NCI-H1105 treated with DMSO at 0.1 percent for 48 hours (cell line): Measurements from ENCODE around the gene CAMKMT.
"Not testable (repeated sequence)": the region's sequence is repeated elsewhere in the genome, so short reads cannot be mapped to it uniquely, and the experiment has no call there.

Experiments used
- DNase-seq: peaks from one replicate; lab custom pipeline; 2025; lab: John Stamatoyannopoulos, UW

The CAMKMT gene

DNA sequence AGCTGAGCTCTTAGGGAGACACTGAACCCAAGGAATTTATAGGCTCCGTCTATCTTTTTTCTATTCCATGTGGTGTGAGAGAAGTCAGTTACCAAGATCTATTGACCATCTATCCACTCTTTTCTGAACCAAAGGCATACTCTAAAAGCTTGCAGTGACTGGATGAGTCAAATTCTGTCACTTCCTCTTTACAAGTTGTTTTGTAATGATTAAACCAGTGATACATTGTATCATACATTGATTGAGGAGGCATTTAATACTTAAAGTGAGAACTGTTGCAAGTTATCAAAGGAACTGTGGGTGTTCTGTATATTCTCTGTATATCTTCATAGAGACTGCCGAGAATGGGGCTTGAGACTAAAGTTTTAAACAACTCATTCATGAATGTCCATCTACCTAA is 188.8 kb downstream of the CAMKMT start:
- no peak for DNase-seq

DNA sequence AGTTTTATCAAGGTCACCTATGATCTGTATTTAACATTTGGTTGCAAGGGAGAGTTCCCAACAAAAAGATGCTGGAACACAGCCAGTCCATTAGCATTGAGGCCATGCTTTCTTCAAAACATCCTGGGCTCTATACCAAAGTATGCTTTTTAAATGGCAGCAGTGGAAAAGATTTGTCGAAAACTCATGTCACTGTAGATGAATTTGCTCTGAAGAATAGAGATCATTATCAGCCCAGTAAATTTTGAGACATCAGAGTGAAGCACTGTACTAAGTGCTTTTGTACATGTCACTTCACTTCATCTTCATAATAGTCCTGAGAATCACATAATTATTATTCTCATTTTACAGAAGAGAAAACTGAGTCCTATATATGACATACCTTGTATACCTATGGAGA is 189.8 kb downstream of the CAMKMT start:
- DNase-seq = no peak

DNA sequence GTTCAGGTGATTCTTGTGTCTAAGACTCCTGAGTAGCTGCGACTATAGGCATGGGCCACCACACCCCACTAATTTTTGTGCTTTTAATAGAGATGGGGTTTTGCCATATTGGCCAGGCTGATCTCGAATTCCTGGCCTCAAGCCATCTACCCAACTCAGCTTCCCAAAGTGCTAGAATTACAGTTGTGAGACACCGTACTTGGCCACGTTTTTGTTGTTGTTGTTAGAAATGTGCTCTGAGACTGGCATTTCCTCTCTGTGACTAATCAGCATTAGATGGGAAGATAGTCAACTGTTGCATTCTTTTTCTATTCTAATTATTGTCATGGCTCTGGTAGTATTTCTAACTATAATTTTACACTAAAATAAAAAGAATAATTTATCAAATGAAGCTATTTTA is 191.7 kb downstream of the CAMKMT start:
- no peak for DNase-seq

DNA sequence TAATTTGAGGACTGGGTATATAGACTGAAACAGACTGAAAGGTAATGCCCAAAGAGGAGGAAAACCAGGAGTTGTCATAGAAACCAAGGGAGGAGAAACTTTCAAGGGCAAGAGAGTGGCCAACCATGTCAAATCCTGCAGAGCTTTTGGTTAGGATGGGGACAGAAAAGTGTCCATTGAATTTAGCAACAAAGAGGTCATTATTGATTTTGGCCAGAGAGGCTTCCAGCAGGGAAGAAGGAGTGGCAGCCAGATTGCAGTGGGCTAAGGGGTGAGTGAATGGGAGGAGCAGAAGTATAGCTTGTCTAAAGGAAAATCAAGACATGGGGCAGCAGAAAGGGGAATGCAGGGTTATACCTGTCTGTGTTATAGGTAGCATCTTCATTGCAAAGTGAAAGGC is 194.0 kb downstream of the CAMKMT start:
- DNase-seq = no peak

DNA sequence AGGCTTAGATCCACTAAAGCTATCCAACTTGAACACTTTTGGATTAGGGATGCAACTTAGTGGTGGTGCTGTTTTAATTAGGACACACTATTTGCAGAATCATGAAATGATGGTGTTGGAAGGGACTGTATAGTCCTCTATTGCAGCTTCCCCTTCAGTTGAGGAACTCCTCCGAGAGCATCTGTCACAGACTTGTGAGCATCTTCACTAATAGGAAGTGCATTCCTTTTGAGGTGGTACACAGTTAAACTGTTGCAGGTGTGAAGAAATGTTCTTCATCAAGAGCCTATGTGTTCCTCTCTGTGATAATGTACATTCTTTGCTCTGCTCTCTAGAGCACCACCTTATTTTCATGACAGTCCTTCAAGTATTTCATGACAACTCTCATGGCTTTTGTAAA is 197.4 kb downstream of the CAMKMT start:
- DNase-seq = no peak

DNA sequence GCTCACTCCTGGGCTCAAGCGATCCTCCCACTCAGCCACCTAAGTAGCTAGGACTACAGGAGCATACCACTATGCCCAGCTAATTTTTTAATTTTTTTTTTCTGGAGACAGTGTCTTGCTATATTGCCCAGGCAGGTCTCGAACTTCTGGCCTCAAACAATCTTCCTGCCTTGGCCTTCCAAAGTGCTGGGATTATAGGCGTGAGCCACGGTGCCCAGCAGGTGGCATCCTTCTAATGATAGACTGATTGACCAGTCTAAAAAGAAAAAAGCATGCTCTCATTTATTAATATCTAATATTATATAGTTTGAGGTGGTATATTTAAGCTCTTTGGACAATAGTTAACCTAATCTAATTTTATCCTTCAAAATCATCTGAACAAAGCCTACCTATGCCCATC is 198.6 kb downstream of the CAMKMT start:
- DNase-seq = peak; percentile 26

DNA sequence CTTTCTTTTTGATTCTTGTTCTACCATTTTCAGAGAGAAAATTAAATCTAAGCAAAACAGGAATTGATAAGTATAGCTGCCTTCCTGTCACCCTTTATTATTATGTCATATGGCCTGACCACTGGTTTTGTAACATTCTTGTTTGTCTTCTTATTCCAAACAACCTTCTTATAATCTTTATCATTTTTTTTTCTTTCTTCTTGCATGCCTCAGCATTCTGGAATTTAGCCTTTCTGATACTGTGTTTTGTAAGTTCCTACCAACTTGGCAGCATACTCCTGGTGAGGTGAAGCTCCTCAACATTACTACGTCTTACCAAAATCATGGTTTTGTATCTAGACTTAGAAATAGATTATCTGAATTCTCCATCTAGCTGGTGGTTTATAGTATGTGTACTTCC is 199.2 kb downstream of the CAMKMT start:
- no peak for DNase-seq

DNA sequence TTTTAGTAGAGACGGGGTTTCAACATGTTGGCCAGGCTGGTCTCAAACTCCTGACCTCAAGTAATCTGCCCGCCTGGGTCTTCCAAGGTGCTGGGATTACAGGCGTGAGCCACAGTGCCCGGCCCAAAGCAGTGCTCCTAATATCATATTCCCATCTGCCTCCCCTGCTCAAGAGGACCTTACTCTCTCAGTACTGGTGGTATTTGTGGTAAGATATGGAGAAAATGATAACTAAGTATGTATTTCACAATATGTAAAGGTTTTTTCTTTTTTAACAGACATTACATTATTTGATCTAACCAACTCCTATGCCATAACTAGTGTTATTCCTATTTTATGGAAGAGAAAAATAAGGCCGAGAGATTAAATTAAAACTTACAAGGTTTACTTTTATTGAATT is 201.0 kb downstream of the CAMKMT start:
- DNase-seq = no peak

DNA sequence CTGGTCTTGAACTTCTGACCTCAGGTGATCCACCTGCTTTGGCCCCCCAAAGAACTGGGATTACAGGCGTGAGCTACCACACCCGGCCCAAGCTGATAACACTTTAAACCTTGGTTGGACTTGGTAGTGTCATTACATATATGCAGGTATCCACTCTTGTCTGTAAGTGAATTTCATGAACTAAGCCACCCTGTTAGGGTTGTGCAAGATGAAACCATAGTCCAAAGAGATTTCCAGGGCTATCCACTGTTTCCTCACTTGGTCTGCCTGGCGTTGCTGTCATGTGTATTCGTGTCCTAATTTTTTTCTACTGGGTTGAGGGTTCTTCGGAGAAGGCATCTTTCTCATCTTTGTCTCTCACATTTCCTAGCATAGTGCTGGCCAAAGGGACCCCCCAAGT is 203.0 kb downstream of the CAMKMT start:
- DNase-seq = no peak

DNA sequence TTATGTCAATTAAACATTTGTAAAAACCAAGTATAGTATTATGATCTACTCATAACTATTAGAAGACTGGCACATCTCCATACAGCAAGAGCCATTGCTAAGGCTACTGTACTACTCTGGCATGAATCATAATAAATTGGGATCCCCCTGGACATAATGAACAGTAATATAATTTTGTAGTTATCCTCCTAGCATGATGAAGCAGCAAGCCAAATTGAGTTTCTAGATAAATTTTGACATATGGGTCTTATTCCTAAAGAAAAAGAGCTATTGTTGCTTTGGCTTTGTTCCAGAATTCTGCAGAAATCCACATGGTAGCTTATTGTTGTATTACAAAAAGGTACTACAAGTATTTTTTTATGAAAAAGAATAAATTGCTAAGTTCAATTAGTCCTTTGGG is 204.3 kb downstream of the CAMKMT start:
- DNase-seq = no peak

DNA sequence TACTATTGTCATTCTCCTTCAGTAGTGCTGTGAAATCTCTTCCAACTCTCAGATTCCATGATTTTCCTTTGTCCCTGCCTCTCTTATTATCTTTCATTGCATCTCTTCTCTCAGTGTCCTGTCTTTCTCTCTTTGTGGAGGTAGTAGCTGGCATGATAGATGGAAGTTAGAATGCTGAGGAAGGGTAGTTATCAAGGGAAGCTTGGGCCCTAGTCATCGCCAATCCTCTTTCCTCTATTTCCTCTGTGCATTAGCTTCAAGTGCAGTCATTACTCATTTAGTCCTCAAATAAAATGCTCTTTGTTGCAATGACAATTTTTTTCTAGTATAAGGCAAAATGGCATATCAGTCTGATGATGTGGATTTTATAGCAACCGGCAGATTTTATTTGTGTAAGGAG is 207.7 kb downstream of the CAMKMT start:
- no peak for DNase-seq

DNA sequence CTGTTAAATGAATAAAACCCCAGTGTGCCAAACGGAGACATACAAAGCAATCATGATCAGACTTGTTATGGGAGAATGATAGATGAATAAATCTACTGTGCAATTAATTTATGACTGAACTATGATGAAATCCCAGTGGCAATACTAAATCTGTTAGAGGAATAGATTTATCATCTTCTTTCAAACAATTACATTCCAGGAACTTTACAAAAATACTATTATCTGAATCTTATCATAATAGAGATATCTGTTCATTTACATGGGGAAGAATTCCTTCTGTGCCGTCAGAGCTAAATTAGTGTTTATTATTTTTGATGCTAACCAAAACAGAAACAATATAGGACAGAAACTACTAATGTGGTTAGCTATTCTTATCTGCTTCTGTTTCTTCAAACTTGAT is 208.5 kb downstream of the CAMKMT start:
- no peak for DNase-seq

DNA sequence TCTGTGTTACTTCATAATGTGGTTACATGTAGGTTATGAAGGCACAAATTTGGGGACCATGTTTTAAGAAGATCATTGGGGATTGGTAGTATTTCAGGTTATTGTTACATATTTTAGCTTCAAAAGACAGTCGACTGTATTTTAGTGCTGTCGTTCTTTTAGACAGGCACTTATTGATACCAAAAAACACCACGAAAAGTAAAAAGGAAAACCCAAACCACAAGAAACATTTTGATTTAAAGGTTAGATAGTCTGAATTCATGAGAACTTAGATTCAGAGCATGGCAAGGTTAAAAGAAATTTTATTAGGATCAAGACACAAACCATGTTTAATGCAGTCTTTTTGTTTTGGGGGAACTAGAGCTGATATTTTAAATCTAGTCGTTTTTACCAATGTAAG is 209.0 kb downstream of the CAMKMT start:
- no peak for DNase-seq

DNA sequence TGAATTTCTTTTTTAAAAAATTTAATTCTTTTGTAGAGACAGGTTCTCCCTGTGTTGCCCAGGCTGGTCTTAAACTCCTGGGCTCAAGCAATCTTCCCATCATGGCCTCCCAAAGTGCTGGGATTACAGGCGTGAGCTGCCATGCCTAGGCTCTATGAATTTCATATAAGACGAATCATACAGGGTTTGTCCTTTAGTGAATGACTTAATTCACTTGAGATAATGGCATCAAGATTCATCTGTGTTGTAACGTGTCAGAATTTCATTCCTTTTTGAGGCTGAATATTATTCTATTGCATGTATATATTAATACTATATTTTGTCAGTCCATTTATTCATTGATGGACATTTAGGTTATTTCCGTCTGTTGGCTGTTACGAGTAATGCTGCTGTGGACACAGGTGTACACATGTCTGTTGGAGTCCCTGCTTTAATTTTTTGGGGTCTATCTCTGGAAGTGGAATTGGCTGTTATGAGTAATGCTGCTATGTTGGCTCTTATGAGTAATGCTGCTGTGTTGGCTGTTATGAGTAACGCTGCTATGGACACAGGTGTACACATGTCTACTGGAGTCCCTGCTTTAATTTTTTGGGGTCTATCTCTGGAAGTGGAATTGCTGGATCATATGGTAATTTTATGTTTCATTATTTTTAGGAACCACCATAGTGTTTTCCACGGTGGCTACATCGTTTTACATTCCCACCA is 210.6 kb downstream of the CAMKMT start:
- DNase-seq = no peak

DNA sequence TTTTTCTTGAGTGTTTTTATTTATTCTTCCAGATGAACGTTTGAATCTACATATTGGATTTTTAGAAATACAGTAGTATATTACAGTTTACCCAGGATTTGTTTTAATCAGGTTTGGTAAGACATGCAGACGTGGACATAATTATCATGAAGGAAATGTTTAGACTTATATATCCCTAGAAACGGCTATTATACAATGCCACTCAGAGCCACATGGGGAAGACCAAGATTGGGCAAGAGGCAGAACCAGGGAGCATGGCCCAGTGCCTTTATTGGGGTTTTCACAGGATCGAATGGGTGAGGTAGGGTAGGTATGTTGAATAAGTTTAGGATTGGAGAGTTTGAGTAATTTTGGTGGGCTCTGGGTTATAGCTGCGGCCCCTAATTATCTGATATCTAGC is 212.2 kb downstream of the CAMKMT start:
- no peak for DNase-seq

DNA sequence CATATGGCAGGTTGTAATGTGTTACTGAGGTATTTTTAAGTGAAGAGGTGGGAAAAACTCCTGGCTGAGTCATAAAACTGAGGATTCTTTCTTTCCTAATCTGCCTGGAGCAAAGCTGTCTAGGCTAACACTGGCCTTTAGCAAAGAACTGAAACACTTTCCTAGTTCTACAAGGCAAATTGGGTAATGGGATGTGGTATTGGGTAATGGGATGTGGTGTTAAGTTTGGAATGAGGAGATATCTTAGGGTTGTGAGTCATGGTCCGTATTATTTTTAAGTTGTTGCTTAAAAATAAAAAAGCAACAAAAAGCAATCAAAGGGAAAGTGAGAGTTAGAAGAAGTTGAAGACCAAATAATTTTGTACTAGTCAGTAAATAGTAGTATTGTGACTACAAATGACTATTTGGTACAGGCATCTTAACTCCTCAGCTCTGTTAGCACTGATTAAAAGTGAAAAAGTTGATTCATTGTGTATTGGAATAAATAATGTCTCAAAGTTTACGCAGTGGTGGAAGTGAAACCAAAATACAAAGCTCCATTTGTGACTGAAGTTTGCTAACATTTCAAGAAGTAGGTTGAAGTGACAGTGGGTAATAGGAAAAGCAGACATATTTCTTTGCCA is 216.8 kb downstream of the CAMKMT start:
- DNase-seq = no peak

DNA sequence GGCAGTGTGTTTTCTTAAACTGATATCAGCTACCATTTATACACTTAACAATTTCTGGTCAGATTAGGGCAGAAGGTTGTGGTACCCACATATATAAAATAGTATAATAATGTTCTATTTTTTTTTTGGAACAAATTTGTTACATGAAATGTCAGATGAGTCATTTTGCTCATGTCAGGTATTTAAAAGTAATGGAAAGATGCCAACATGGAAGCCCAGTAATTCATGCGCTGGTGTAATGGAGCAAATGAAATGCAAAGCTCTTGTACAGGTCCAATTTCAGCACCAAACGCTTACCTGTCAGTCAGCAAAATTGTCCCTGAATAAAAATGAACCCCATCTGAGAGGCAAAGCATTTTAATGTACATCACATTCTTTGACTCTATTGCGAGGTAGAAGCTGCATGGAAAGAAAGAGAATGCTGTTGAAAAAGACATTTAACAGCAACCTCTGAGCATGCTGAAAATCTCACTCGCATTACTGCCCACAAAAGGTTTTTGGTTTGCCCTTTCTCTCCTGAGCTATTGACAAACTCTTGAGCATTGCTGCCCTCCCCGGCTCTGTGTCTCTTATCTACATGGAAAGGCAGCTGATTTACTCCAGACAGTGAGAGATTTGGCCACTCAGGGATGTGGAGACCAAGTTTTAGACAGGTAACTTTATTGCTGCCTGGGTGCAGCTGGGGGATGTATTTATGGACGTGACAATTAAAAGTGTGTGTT is 217.5 kb downstream of the CAMKMT start:
- DNase-seq = no peak

DNA sequence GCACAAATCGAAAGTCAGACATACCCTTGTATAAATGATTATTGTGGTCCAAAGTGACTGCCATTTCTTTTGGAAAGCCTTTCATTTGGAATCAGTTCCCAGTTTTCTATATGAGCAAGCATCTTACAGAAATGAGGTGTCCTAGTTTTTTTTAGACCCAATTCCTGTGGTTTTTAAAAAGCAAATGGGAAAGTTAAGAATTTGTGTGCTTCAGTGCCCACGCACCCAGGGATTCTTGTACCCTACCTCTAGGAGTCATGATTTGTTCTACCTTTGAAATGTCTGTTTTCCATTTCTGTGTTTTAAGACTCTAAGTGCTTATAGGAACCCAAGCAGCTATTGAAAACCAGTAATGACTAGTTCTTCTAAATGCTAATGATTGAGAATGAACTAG is 218.1 kb downstream of the CAMKMT start:
- DNase-seq = no peak

DNA sequence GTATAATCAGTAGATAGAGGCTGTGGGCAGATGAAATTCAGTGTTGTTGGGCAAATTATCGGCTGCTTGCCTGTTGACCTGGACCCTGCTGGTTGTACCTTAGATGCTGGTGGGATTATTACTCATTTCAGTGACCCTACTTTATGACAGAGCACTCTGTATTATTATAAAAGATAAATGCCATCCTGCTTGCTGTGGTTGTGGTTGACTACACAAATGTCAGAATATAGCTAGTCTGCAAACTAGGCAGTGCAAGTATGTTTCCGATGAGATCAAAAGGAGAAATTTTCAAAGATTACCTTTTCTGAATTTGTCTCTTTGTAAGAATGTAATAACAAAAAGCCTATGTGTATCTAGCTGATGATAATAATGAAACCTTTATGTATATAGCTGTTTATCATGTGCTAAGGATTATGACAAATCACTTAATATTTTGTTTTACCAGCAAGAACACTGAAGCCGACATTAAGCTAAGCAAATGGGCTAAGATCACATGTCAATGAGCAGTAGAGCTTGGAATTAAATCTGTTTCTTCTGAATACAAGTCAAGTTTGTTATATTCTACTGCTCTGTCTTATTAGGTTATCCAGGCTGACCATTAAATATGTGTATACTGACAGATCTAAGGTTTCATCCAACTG is 219.2 kb downstream of the CAMKMT start:
- DNase-seq = no peak

DNA sequence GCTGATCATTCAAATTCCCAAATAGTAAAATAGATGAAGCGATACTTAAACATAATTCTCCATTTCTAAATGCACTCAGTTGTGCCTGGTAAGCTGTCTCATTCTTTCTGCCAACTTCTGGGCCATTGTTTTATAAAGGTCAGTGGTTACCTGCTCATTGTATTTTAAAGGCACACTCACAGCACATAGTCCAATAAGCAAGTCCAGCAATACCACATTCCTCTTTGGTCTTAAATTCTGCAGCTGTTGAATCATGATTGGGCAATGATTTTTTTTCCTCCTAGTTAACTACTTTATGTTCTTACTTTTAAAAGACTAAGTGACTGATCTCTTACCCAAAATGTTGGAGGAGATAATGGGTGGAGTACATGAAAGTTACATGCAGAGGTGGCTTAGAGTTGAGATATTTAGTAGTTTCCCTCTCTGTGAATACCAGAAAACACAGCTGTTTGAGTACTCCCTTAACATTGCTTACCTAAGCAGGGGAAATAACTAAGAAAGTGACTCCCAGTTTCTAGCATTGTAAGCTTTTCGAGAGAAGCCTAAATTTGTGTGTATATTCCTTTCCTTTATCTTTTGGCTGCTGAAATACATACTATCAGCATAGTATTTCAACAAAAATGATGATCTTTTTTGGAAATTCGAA is 220.7 kb downstream of the CAMKMT start:
- no peak for DNase-seq

DNA sequence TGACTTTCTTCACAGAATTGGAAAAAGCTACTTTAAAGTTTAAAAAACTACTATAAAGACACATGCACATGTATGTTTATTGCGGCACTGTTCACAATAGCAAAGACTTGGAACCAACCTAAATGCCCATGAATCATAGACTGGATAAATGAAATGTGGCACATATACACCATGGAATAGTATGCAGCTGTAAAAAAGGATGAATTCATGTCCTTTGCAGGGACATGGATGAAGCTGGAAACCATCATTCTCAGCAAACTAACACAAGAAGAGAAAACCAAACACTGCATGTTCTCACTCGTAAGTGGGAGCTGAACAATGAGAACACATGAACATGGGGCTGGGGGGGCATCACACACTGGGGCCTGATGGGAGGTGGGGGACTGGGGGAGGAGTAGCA is 233.9 kb downstream of the CAMKMT start:
- DNase-seq = not testable (repeated sequence)

DNA sequence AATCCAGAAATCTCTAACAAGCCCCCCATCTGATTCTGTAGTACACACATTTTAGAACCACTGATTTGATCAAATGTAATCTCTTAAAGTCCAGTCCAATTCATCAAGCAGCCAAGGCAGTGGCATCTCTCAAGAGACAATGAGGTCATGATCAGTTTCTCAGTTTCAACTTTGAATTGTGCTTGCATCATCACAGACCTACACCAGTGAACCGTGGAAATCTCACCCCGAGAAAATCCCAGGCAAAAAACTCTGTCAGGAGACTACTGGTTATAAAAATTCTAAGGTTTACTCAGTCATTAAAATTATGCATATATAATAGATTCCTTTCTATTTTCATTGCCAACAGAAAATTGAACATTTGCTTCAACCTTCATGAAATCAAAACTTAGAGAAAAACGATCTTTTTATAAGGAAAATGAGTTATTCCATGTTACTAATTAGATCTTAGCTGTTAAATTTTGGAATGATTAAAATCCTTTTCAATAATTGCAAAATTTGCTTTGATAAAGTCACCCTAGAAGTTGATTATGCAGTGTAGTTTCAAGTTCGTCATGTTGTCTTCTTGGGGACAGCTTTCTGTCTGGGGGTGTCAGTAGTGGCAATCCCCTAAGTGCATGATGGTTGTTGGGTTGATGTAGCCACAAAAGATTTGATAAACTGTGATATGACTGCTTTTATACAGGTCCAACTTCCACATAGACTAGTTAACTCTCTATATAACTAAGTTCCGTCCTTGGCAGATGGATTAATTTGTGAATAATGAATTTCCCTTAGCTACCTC is 235.0 kb downstream of the CAMKMT start:
- no peak for DNase-seq
